Measurements from ENCODE around the gene SCN2A. TPM values are rescaled to one million over a fixed set of nuclear protein-coding genes. Genes with fewer than 3 reads are reported as not detected.

Gene SCN2A
- total and polyA plus RNA-seq, 2 of the 4 experiments (the other 2 are of a cell fraction) = 0.24 to 0.54 TPM

DNA sequence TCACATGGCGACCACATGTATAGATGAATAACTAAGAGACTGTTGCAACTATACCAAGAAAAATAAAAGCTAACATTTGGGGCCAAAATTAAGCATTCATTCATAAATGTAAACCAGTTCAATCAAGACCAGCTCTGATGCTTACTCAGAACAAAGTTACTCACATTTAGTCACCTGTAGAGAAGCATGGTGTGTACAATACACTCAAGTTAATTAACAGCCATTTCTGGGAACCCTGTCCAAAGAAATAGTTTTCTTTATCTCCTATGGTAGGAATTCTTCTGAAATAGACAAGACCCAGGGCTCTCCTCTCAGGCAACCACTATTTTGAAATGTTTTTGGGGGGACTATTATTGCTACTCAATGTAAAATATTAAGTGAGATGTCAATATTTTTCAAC lies 37.0 kb upstream of the SCN2A start:
- whole genome bisulfite sequencing, 2 experiments (ENCODE audit: extremely low coverage in 2 of 2, insufficient read length in 1 of 2) = no CpG with 5 or more reads among the region's 1 CpG
- Histone ChIP-seq H2BK120ac (ENCODE audit: low read depth, low read length) (no peak overlapping the region), H3K4me1 (ENCODE audit: control insufficient read depth, insufficient read depth, low read length) (no peaks in the 10 kb centered on the region), H3K9me1 (ENCODE audit: insufficient read depth, low read length) (no peaks in the 10 kb centered on the region), H2AFZ (replicated peaks; ENCODE audit: low read length, poor library complexity) (no peak overlapping the region), H3K14ac (replicated peaks; ENCODE audit: low read depth, low read length) (no peak overlapping the region), H4K91ac (ENCODE audit: insufficient read depth, low read depth, low read length) (no peak overlapping the region), H3K4me2 (ENCODE audit: low read depth, low read length) (no peak overlapping the region), H3K23ac (ENCODE audit: low read depth, low read length) (no peak overlapping the region), H3K4me3 (ENCODE audit: insufficient read depth, low read depth, low read length) (no peak overlapping the region), H3K36me3 (ENCODE audit: control insufficient read depth, insufficient read depth, low read length) (no peaks in the 10 kb centered on the region), H3K79me1 (ENCODE audit: low read depth in 1 of 2, low read length in 2 of 2) (no peaks in the 10 kb centered on the region), H2AK5ac (ENCODE audit: low read depth, low read length) (no peak overlapping the region), H2BK15ac (ENCODE audit: low read depth, low read length) (no peak overlapping the region), H2BK20ac (ENCODE audit: low read depth, low read length) (no peak overlapping the region), H3K4ac (ENCODE audit: low read depth, low read length) (no peak overlapping the region), H3K27me3 (ENCODE audit: control insufficient read depth, insufficient read depth, low read length) (no peaks in the 10 kb centered on the region; the same call in 1 of the 2 replicates), H3K9ac (ENCODE audit: low read depth, low read length) (no peak overlapping the region), H3K27ac (ENCODE audit: insufficient read depth, low read length) (no peak overlapping the region), H2AK9ac (replicated peaks; ENCODE audit: low read depth, low read length, poor library complexity) (no peak overlapping the region), H4K8ac (ENCODE audit: low read depth in 2 of 2, low read length in 2 of 2) (no peak overlapping the region), H3K18ac (ENCODE audit: low read depth, low read length) (no peak overlapping the region), H2BK5ac (ENCODE audit: low read depth, low read length, poor library complexity, severe bottlenecking) (no peak overlapping the region), H4K20me1 (ENCODE audit: insufficient read depth, low read length) (no peaks in the 10 kb centered on the region), H3K56ac (ENCODE audit: extremely low read depth, insufficient read depth, low read length) (no peak overlapping the region), H4K5ac (ENCODE audit: low read depth, low read length) (no peak overlapping the region), H3K9me3 (ENCODE audit: control insufficient read depth, insufficient read depth, low read length) (no peaks in the 10 kb centered on the region)
- no TSS peak for BruUV-seq (replicated peaks)
- no peak for DNase-seq
- in situ Hi-C loops (cut with MboI; ENCODE audit: low sequenced_read_pairs) (loop anchor here (5.0 kb wide), 1 partner anchor 180 kb away; no protein-coding TSS in a partner anchor), intact Hi-C loops (cut with micrococcal nuclease) (no loop called here), dilution Hi-C loops (cut with HindIII; ENCODE audit: low sequenced_read_pairs, unreplicated experiment) (no loop called here)
- ATAC-seq (ENCODE audit: low read depth) = no peak
- ChIA-PET CTCF (interaction anchor here (4.5 kb wide), 1 partner anchor 186 kb away, joined by 99 read pairs; no protein-coding TSS in a partner anchor), POLR2A (ENCODE audit: unreplicated experiment) (no interaction called here)
- TF ChIP-seq POLR2A (IDR thresholded peaks at IDR 0.05; ENCODE audit: low read depth, low read length) (no peak), NFE2L2 (IDR thresholded peaks at IDR 0.05; ENCODE audit: low read depth, low read length) (no peak), RFX5 (IDR thresholded peaks at IDR 0.05; ENCODE audit: low read depth, low read length) (no peak), BHLHE40 (IDR thresholded peaks at IDR 0.05; ENCODE audit: low read depth, low read length) (no peak), MAFK (IDR thresholded peaks at IDR 0.05; ENCODE audit: low read depth, low read length) (no peak), RCOR1 (IDR thresholded peaks at IDR 0.05; ENCODE audit: insufficient replicate concordance, low read length) (no peak), SMC3 (IDR thresholded peaks at IDR 0.05; ENCODE audit: low read depth, low read length) (no peak), RAD21 (IDR thresholded peaks at IDR 0.05; ENCODE audit: low read length) (no peak), FOS (IDR thresholded peaks at IDR 0.05; ENCODE audit: low read depth, low read length) (no peak), MAZ (IDR thresholded peaks at IDR 0.05; ENCODE audit: borderline replicate concordance, low read depth, low read length) (no peak), CHD1 (IDR thresholded peaks at IDR 0.05; ENCODE audit: low read depth, low read length) (no peak), CEBPB (IDR thresholded peaks at IDR 0.05; ENCODE audit: low read depth, low read length) (no peak), MXI1 (IDR thresholded peaks at IDR 0.05; ENCODE audit: borderline replicate concordance, low read depth, low read length) (no peak)
- TF ChIP-seq, protein P1, sequence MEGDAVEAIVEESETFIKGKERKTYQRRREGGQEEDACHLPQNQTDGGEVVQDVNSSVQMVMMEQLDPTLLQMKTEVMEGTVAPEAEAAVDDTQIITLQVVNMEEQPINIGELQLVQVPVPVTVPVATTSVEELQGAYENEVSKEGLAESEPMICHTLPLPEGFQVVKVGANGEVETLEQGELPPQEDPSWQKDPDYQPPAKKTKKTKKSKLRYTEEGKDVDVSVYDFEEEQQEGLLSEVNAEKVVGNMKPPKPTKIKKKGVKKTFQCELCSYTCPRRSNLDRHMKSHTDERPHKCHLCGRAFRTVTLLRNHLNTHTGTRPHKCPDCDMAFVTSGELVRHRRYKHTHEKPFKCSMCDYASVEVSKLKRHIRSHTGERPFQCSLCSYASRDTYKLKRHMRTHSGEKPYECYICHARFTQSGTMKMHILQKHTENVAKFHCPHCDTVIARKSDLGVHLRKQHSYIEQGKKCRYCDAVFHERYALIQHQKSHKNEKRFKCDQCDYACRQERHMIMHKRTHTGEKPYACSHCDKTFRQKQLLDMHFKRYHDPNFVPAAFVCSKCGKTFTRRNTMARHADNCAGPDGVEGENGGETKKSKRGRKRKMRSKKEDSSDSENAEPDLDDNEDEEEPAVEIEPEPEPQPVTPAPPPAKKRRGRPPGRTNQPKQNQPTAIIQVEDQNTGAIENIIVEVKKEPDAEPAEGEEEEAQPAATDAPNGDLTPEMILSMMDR (conservative IDR thresholded peaks at IDR 0.05; ENCODE audit: low read depth, low read length) = no peak
- TF ChIP-seq, protein P2, sequence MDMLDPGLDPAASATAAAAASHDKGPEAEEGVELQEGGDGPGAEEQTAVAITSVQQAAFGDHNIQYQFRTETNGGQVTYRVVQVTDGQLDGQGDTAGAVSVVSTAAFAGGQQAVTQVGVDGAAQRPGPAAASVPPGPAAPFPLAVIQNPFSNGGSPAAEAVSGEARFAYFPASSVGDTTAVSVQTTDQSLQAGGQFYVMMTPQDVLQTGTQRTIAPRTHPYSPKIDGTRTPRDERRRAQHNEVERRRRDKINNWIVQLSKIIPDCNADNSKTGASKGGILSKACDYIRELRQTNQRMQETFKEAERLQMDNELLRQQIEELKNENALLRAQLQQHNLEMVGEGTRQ (IDR thresholded peaks at IDR 0.05; ENCODE audit: low read depth, low read length) = no peak
- TF ChIP-seq, protein P3, sequence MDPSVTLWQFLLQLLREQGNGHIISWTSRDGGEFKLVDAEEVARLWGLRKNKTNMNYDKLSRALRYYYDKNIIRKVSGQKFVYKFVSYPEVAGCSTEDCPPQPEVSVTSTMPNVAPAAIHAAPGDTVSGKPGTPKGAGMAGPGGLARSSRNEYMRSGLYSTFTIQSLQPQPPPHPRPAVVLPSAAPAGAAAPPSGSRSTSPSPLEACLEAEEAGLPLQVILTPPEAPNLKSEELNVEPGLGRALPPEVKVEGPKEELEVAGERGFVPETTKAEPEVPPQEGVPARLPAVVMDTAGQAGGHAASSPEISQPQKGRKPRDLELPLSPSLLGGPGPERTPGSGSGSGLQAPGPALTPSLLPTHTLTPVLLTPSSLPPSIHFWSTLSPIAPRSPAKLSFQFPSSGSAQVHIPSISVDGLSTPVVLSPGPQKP (IDR thresholded peaks at IDR 0.05; ENCODE audit: borderline replicate concordance, low read depth, low read length) = no peak
